Measurements from ENCODE around the gene SSTR3. TPM values are rescaled to one million over a fixed set of nuclear protein-coding genes. Genes with fewer than 3 reads are reported as not detected.
A peak's percentile ranks its signal among the peaks of the same experiment; 100 is the strongest.

Gene SSTR3
- total and polyA plus RNA-seq, 3 donors from 2014 or later = 26.8 to 54.4 (median 40.1) TPM

- no peak overlapping the region for H3K4me3 ChIP-seq
- no peak for DNase-seq
- WGBS, 2 donors = 63 to 80% methylated on average over 4 of the region's 4 CpGs
- TF ChIP-seq POLR2A (IDR thresholded peaks at IDR 0.05) (no peak), CTCF (IDR thresholded peaks at IDR 0.05) (no peak)
- intact Hi-C loops (cut with DNase I; ENCODE audit: low total_unique reads) = no loop called here
- H3K9me3 ChIP-seq = no peaks in the 10 kb centered on the region
- H3K27ac ChIP-seq = peak overlapping the region in 1 of 2 donors; percentile 68
- H3K4me1 ChIP-seq = peaks cover 17% of the 10 kb centered on the region
- H3K36me3 ChIP-seq (ENCODE audit: low read depth, missing control alignments) = no peaks in the 10 kb centered on the region
- no peaks in the 10 kb centered on the region for H3K27me3 ChIP-seq
Measured at GRCh38 chr22:37186997-37187522, 25.2 kb downstream of the SSTR3 start.

DNA sequence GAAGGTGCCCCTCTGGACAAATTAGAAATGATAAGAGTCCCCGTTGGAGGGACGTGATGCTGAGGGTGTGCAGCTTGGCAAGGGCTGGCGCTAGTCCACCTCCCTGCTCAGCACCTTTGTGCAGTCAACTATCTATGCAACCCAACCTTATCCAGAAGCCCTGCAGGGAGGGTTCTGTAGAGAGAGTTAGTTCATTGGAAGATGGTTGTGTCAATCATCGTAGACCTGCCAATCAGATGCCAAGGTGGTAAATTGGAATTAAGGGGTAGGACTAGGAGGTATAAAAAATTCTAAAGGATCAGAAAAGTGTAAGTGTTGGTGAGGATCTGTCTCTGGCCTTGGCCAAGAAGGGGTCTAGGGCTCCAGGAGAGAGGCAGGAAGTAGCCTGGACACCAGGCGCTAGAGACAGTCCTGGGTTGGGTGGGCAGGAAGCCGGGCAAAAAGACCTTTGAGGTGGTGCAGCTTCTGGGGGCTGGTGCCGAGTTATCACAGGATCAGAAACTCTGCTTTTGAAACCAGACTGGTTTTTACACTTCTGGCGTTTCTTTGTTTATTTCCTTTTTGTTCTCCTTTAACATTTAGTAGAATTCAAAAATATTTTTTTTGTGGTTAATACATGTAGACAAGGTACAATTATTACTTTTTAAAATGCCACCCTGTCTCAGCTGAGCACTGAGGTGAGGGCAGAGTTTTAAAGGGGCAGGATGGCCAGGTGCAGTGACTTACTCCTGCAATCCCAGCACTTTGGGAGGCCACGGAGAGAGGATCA, 25.9 kb downstream of the SSTR3 start:
- no peaks in the 10 kb centered on the region for H3K9me3 ChIP-seq
- H3K27me3 ChIP-seq = no peaks in the 10 kb centered on the region
- H3K36me3 ChIP-seq (ENCODE audit: low read depth, missing control alignments) = no peaks in the 10 kb centered on the region
- intact Hi-C loops (cut with DNase I; ENCODE audit: low total_unique reads) = no loop called here
- H3K4me3 ChIP-seq = no peak overlapping the region
- 64 to 79% methylated on average over 9 of the region's 9 CpGs for WGBS, 2 donors
- TF ChIP-seq POLR2A (IDR thresholded peaks at IDR 0.05) (no peak), CTCF (IDR thresholded peaks at IDR 0.05) (no peak)
- H3K27ac ChIP-seq = peak overlapping the region in 1 of 2 donors; percentile 68
- peaks cover 17% of the 10 kb centered on the region for H3K4me1 ChIP-seq
- DNase-seq = no peak

DNA sequence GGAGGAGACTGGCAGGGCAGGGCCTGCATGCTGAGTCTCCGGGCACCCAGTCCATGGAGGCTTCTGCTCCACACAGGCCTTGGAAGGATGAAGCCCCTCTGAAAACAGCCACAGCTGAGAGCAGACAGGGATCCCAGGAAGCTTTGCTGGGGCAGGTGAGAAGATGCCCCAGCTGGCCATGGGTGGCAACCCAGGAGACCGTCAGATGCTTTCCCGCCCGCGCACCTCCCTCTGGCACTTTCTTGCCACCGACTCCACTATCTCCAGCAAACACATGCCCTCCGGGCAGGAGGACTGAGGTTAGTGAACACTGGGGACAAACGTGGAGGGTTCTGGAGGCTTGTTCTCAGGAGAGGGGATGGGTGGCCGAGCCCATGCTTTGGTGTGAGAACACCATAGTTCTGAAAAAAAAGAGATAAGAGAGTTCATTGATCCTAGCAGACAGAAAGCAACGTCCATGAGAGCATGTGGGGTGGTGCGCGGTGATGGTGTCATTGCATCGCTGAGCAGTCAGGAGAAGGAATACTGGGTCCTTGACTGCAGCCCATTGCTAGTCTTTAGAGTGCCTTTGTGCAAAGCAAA, 26.5 kb downstream of the SSTR3 start:
- H3K27me3 ChIP-seq = no peaks in the 10 kb centered on the region
- H3K27ac ChIP-seq = no peak overlapping the region
- H3K9me3 ChIP-seq = no peaks in the 10 kb centered on the region
- intact Hi-C loops (cut with DNase I; ENCODE audit: low total_unique reads) = no loop called here
- no peak for DNase-seq
- no peak overlapping the region for H3K4me3 ChIP-seq
- H3K36me3 ChIP-seq (ENCODE audit: low read depth, missing control alignments) = no peaks in the 10 kb centered on the region
- peaks cover 17% of the 10 kb centered on the region for H3K4me1 ChIP-seq
- WGBS, 2 donors = 49 to 73% methylated on average over 6 to 13 of the region's 13 CpGs
- TF ChIP-seq POLR2A (IDR thresholded peaks at IDR 0.05) (no peak), CTCF (IDR thresholded peaks at IDR 0.05) (no peak)

GRCh38 chr22:37184816-37185541, 27.3 kb downstream of the SSTR3 start:
- TF ChIP-seq POLR2A (IDR thresholded peaks at IDR 0.05) (no peak), CTCF (IDR thresholded peaks at IDR 0.05) (no peak)
- no peaks in the 10 kb centered on the region for H3K36me3 ChIP-seq (ENCODE audit: low read depth, missing control alignments)
- H3K4me1 ChIP-seq = peaks cover 17% of the 10 kb centered on the region
- WGBS, 2 donors = 94 to 95% methylated on average over 15 to 18 of the region's 18 CpGs
- H3K27me3 ChIP-seq = no peaks in the 10 kb centered on the region
- no peak overlapping the region for H3K4me3 ChIP-seq
- no peak overlapping the region for H3K27ac ChIP-seq
- no peaks in the 10 kb centered on the region for H3K9me3 ChIP-seq
- DNase-seq = no peak
- intact Hi-C loops (cut with DNase I; ENCODE audit: low total_unique reads) = no loop called here

Measured in testis (tissue), 3 donors.